ENCODE results near the gene ST3GAL2. TPM values are rescaled to one million over a fixed set of nuclear protein-coding genes. Genes with fewer than 3 reads are reported as not detected.
"Not testable (repeated sequence)": the region's sequence is repeated elsewhere in the genome, so short reads cannot be mapped to it uniquely, and the experiment has no call there.

The ST3GAL2 gene
- total and polyA plus RNA-seq, 9 of the 15 experiments (the other 6 are each of a cell fraction or from before 2014, with no cell fraction given), result 1.5 to 108 (median 34.3) TPM

DNA sequence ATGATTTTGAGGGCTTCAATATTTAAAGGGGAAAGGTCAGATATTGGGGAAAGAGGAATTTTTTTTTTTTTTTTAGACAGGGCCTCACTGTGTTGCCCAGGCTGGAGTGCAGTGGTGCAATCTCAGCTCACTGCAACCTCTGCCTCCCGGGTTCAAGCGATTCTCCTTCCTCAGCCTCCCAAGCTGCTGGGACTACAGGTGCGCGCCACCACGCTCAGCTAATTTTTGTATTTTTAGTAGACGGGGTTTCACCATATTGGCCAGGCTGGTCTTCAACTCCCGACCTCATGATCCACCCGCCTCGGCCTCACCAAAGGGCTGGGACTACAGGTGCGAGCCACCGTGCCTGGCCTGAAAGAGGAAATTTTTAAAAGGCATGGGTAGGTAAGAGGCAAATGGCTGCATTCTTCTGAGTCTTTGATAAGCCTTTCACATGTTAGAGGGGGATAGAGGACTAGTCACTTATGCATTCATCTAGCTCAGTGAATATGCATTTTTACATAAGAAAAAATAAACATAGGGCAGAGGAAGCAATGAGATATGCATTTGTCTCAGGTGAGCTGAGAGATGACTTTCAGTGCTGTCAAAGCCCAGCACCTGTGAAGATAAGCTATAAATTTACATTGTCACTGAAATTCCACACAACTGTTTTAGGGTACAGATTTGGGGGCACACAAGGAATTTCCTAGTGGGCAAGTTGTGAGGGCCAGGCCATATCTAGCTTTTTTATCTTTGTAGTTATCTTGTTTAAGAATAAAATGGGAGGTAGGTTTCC, 14.4 kb upstream of the ST3GAL2 start:
- in situ Hi-C loops (cut with MboI), result no loop called here
- BruUV-seq (replicated peaks), result no TSS peak
- no peak for ATAC-seq

DNA sequence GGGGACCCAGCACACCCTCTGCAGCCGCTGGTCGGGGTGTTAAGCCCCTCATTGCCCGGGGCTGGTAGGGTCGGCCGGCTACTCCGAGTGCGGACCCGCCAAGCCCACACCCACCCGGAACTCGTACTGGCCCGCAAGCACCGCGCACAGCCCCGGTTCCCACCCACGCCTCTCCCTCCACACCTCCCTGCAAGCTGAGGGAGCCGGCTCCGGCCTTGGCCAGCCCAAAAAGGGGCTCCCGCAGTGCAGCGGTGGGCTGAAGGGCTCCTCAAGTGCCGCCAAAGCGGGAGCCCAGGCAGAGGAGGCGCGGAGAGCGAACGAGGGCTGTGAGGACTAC, 12.1 kb upstream of the ST3GAL2 start:
- peaks cover 5 to 23% of the 10 kb centered on the region in 2 experiments; a peak in 4 of 5 replicates for H3K4me1 ChIP-seq (replicated peaks in 1 of 2; ENCODE audit: control insufficient read depth in 2 of 2, insufficient read depth in 2 of 2, low read length in 2 of 2)
- H3K4me2 ChIP-seq (ENCODE audit: insufficient read depth, low read length); H3K36me3 ChIP-seq (ENCODE audit: control insufficient read depth, insufficient read depth, low read length); intact Hi-C loops (cut with micrococcal nuclease); DNase-seq (ENCODE audit: extremely low read depth in 1 of 4, low spot score in 3 of 4); FAIRE-seq; H3K9me3 ChIP-seq (replicated peaks; ENCODE audit: control insufficient read depth, insufficient read depth, low read depth, low read length); H2AFZ ChIP-seq (ENCODE audit: low read depth, low read length); H3K9ac ChIP-seq (ENCODE audit: insufficient read depth in 1 of 2, low read depth in 2 of 2, low read length in 2 of 2); H3K79me2 ChIP-seq (ENCODE audit: control insufficient read depth, insufficient read depth, low read length); ATAC-seq; H3K4me3 ChIP-seq; H3K27ac ChIP-seq (ENCODE audit: extremely low read depth, low read depth, low read length); BruUV-seq (replicated peaks); in situ Hi-C loops (cut with MboI); H3K27me3 ChIP-seq (ENCODE audit: control insufficient read depth in 2 of 2, insufficient read depth in 2 of 2, low read length in 2 of 2); H3K9me1 ChIP-seq (ENCODE audit: control insufficient read depth, insufficient read depth, low read length); H4K20me1 ChIP-seq (replicated peaks; ENCODE audit: control insufficient read depth, insufficient read depth, low read length): not testable (repeated sequence)
- 91% methylated on average over 19 of the region's 25 CpGs for WGBS (ENCODE audit: insufficient coverage, low coverage, missing lambda C conversion rate)
- ChIA-PET POLR2A (interaction anchor here (2.2 kb wide), 1 partner anchor 11 kb away, joined by 10 read pairs; no protein-coding TSS in a partner anchor), CTCF (ENCODE audit: low intra/inter-chr PET ratio) (interaction anchor here (0.6 kb wide), 1 partner anchor 15 kb away, joined by 3 read pairs; no protein-coding TSS in a partner anchor)

More for the DNA sequence above, 14.4 kb upstream of the ST3GAL2 start:
- peak overlapping the region; percentile 95 for H3K4me3 ChIP-seq
- TF ChIP-seq ZEB2 (IDR thresholded peaks at IDR 0.05), result 0 out of 2 replicates have a peak, but pooled peaks have one; percentile 11
- TF ChIP-seq BCOR (IDR thresholded peaks at IDR 0.05), result peak; percentile 68; the same call in 1 of the 2 replicates
- no peak for TF ChIP-seq TGIF2 (CRISPR knock-in tag; IDR thresholded peaks at IDR 0.05)
- TF ChIP-seq KDM5B (IDR thresholded peaks at IDR 0.05; ENCODE audit: insufficient replicate concordance, low read depth, low read length), result peak; percentile 0
- TF ChIP-seq SMAD1 (IDR thresholded peaks at IDR 0.05; ENCODE audit: low read depth, low read length, partially characterized antibody), result peak; percentile 6
- TF ChIP-seq, protein P1, sequence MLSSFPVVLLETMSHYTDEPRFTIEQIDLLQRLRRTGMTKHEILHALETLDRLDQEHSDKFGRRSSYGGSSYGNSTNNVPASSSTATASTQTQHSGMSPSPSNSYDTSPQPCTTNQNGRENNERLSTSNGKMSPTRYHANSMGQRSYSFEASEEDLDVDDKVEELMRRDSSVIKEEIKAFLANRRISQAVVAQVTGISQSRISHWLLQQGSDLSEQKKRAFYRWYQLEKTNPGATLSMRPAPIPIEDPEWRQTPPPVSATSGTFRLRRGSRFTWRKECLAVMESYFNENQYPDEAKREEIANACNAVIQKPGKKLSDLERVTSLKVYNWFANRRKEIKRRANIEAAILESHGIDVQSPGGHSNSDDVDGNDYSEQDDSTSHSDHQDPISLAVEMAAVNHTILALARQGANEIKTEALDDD (IDR thresholded peaks at IDR 0.05), result peak; percentile 21; the same call in 1 of the 2 replicates
- TF ChIP-seq TCF7L2 (IDR thresholded peaks at IDR 0.05; ENCODE audit: low read depth, low read length), result no peak
- peaks cover 10% of the 10 kb centered on the region for H3K79me2 ChIP-seq (ENCODE audit: control insufficient read depth, insufficient read depth, low read length)
- H3K9ac ChIP-seq (ENCODE audit: insufficient read depth in 1 of 2, low read depth in 2 of 2, low read length in 2 of 2), result peak overlapping the region in 1 of 2 experiments; percentile 96; a peak in 2 of 4 replicates
- ChIA-PET POLR2A (interaction anchor here (0.8 to 2.2 kb wide), 7 partner anchors 9 to 71 kb away, joined by 3 to 7 read pairs (median 5); no protein-coding TSS in a partner anchor), CTCF (ENCODE audit: low intra/inter-chr PET ratio) (no interaction called here)
- WGBS (ENCODE audit: insufficient coverage, low coverage, missing lambda C conversion rate), result 92% methylated on average over 9 of the region's 11 CpGs
- no peaks in the 10 kb centered on the region for H4K20me1 ChIP-seq (replicated peaks; ENCODE audit: control insufficient read depth, insufficient read depth, low read length)
- peak overlapping the region; percentile 74 for H3K4me2 ChIP-seq (ENCODE audit: insufficient read depth, low read length)
- intact Hi-C loops (cut with micrococcal nuclease), result no loop called here
- H3K9me3 ChIP-seq (replicated peaks; ENCODE audit: control insufficient read depth, insufficient read depth, low read depth, low read length), result peaks cover 3% of the 10 kb centered on the region; the same call in 1 of the 2 replicates
- peak overlapping the region; percentile 97; the same call in 2 of the 3 replicates for H3K27ac ChIP-seq (ENCODE audit: extremely low read depth, low read depth, low read length)
- peaks cover 10 to 23% of the 10 kb centered on the region in 2 experiments; a peak in 4 of 5 replicates for H3K4me1 ChIP-seq (replicated peaks in 1 of 2; ENCODE audit: control insufficient read depth in 2 of 2, insufficient read depth in 2 of 2, low read length in 2 of 2)
- no peak for FAIRE-seq
- H3K9me1 ChIP-seq (ENCODE audit: control insufficient read depth, insufficient read depth, low read length), result no peaks in the 10 kb centered on the region
- no peaks in the 10 kb centered on the region for H3K36me3 ChIP-seq (ENCODE audit: control insufficient read depth, insufficient read depth, low read length)
- peak in 1 of 4 experiments; percentile 3 for DNase-seq (ENCODE audit: extremely low read depth in 1 of 4, low spot score in 3 of 4)
- H3K27me3 ChIP-seq (ENCODE audit: control insufficient read depth in 2 of 2, insufficient read depth in 2 of 2, low read length in 2 of 2), result no peaks in the 10 kb centered on the region
- peak overlapping the region; percentile 96 for H2AFZ ChIP-seq (ENCODE audit: low read depth, low read length)

Measured in K562 (cell line).